GM21360 (cell line): ENCODE data around the gene FPGT.
"Not testable (repeated sequence)": the region's sequence is repeated elsewhere in the genome, so short reads cannot be mapped to it uniquely, and the experiment has no call there.

Experiments
- ATAC-seq: cut with Tn5 transposase; IDR thresholded peaks from one replicate; pipeline ENCODE4 v1.9.1; 2021; ENCODE audit warnings: mild to moderate bottlenecking, moderate library complexity; ENCODE audit not compliant: unreplicated experiment

Gene FPGT

DNA sequence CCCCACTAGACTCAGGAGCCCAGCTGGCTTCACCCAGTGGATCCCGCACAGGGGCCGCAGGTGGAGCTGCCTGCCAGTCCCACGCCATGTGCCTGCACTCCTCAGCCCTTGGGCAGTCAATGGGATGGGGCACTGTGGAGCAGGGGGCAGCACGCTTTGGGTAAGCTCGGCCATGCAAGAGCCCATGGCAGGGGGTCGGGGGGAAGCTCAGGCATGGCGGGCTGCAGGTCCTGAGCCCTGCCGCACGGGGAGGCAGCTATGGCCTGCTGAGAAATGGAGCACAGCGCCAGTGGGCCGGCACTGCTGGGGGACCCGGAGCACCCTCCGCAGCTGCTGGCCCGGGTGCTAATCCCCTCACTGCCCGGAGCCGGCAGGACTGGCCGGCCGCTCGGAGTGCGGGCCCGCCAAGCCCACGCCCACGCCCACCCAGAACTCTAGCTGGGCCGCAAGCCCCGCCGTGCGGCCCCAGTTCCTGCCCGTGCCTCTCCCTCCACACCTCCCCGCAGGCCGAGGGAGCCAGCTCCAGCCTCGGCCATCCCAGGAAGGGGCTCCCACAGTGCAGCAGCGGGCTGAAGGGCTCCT is 55.3 kb downstream of the FPGT start:
- ATAC-seq = not testable (repeated sequence)
